ENCODE results near the gene MEDAG.

The MEDAG gene

GRCh38 chr13:30966101-30966500 is 60.0 kb downstream of the MEDAG start:
- no peak for DNase-seq

DNA sequence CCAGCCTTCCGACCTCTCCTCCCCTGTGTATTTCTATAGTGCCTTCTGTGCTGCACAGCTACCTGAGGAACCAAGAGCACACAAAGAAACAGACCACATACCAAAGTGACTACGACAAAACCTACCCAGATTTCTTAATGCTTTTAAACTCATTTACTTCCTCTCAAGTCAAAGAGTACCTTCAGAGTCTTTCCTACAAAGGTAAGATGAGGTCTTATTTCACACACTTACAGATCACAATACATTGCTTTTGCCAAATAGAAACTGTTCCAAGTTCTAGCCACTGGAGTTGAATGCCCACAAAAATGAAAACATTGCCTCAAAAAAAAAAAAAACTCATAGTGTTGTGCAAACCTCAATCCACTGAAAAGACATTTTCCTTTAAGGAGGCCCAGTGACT is 62.8 kb downstream of the MEDAG start:
- DNase-seq = no peak

GRCh38 chr13:30971575-30971974 is 65.5 kb downstream of the MEDAG start:
- DNase-seq = no peak

- no peak for DNase-seq
Observed at GRCh38 chr13:30972888-30973377, 66.9 kb downstream of the MEDAG start.

DNA sequence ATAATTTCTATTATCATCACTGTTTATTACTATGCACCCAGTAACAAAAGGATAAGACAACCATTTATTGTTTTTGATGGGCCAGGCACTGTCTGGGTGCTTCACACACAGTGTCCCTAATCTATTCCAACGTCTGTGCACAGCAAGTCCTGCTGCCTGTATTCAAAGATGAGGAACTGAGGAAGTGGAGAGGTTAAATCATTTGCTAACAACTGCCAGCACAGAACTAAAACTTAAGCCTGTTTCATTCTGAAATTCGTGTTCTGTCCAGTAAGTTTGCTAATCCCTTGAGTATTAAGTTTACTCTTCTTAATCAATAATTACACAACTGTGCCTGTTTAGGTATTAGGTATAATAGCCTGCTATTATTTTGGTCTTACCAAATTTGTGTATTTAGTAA is 68.3 kb downstream of the MEDAG start:
- no peak for DNase-seq

Measured in stimulated activated CD4-positive, alpha-beta T cell treated with anti-CD3 and anti-CD28 coated beads, Interleukin-1b, Interleukin-23, amount 100 ng/mL, for 48 hours (primary cell).